Gastroesophageal sphincter (tissue), 4 donors: ENCODE measurements around the gene FBXW8. TPM values are rescaled to one million over a fixed set of nuclear protein-coding genes. Genes with fewer than 3 reads are reported as not detected.
A peak's percentile ranks its signal among the peaks of the same experiment; 100 is the strongest.

ENCODE experiments used
- ATAC-seq: fragments of 150-250 bp; one replicate; pipeline ENCODE4 v1.9.1; 2016; ENCODE audit warnings: mild to moderate bottlenecking, moderate library complexity
- H3K27ac ChIP-seq, 4 donors: fragments of 200-600 bp; sonication (generic) in 3 of 4; 1 replicate in 3 of 4; 2 replicates in 1 of 4; pipeline ENCODE4 v1.5.1; 2016 to 2019
- H3K27me3 ChIP-seq: fragments of 200-600 bp; sonication (generic); one replicate; pipeline ENCODE4 v1.5.1; 2019
- H3K36me3 ChIP-seq, 2 donors: fragments of 200-600 bp; sonication (generic); one replicate each; pipeline ENCODE4 v1.5.1; 2019; ENCODE audit warnings: control low read depth in 1 of 2
- H3K4me1 ChIP-seq, 3 donors: fragments of 200-600 bp; sonication (generic); 1 replicate in 2 of 3; 2 replicates in 1 of 3; pipeline ENCODE4 v1.5.1; 2016 to 2019; ENCODE audit warnings: control low read depth in 2 of 3
- H3K4me3 ChIP-seq, 2 donors: fragments of 200-600 bp; sonication (generic); one replicate each; pipeline ENCODE4 v1.5.1; 2019; ENCODE audit warnings: mild to moderate bottlenecking in 1 of 2, moderate library complexity in 1 of 2
- H3K9me3 ChIP-seq, 3 donors: fragments of 200-600 bp; sonication (generic); one replicate each; pipeline ENCODE4 v1.5.1; 2017 to 2019; ENCODE audit warnings: control low read depth in 2 of 3
- CTCF ChIP-seq, 4 experiments: fragments of 200-600 bp in 2 of 4; fragments of 450-650 bp in 2 of 4; sonication (generic) in 1 of 4; IDR thresholded peaks; one replicate each; pipeline ENCODE4 v1.5.1; 2017 to 2019; ENCODE audit warnings: antibody characterized with exemption in 4 of 4, mild to moderate bottlenecking in 2 of 4, moderate library complexity in 2 of 4
- EP300 ChIP-seq: sonication (generic); formaldehyde crosslinking; IDR thresholded peaks from one replicate; pipeline ENCODE4 v1.6.1; 2017; ENCODE audit warnings: antibody characterized with exemption, mild to moderate bottlenecking
- POLR2A ChIP-seq, 2 donors: fragments of 450-650 bp; IDR thresholded peaks; one replicate each; pipeline ENCODE4 v1.6.1; 2017; ENCODE audit warnings: antibody characterized with exemption in 2 of 2, mild to moderate bottlenecking in 2 of 2, moderate library complexity in 1 of 2
- POLR2AphosphoS5 ChIP-seq: sonication (generic); formaldehyde crosslinking; IDR thresholded peaks from one replicate; pipeline ENCODE4 v1.6.1; 2017; ENCODE audit warnings: antibody characterized with exemption
- WGBS, 2 donors: methylation state at CpG; one replicate each; pipeline ENCODE4 v1.1.5; 2018; ENCODE audit warnings: low coverage in 1 of 2; 5-methylcytosine and 5-hydroxymethylcytosine counted together
- total RNA-seq, 4 donors: library from RNA; depleted of rRNA; stranded (reverse); fragments of >200 nt; gene quantifications; one replicate each; pipeline ENCODE4 v1.1.0, GENCODE V29; 2016

The FBXW8 gene
- total RNA-seq, 4 donors from 2014 or later: 10.1 to 17.9 (median 13.7) TPM

GRCh38 chr12:116878567-116879508 is 31.9 kb upstream of the FBXW8 start:
- Histone ChIP-seq H3K36me3 (no peaks in the 10 kb centered on the region), H3K27me3 (peaks cover 100% of the 10 kb centered on the region), H3K27ac (no peak overlapping the region), H3K4me3 (peak overlapping the region in 1 of 2 donors; percentile 29), H3K4me1 (peaks cover 0 to 45% (median 23%) of the 10 kb centered on the region in 3 donors), H3K9me3 (peaks cover 0 to 13% (median 0%) of the 10 kb centered on the region in 3 donors)
- no peak for ATAC-seq
- TF ChIP-seq CTCF (IDR thresholded peaks at IDR 0.05) (no peak), POLR2A (IDR thresholded peaks at IDR 0.05) (no peak), EP300 (no peak), POLR2AphosphoS5 (no peak)
- WGBS, 2 donors: 0 to 7% methylated on average over 20 to 30 of the region's 55 CpGs

- H3K27ac ChIP-seq: no peak overlapping the region
- WGBS, 2 donors: 20% methylated on average over 4 of the region's 52 CpGs; no CpG with 5 or more reads in 1 of the 2 donors
- peaks cover 100% of the 10 kb centered on the region for H3K27me3 ChIP-seq
- no peak for ATAC-seq
- H3K9me3 ChIP-seq: peaks cover 0 to 5% (median 0%) of the 10 kb centered on the region in 3 donors
- TF ChIP-seq POLR2A (IDR thresholded peaks at IDR 0.05): no peak
- no peak for TF ChIP-seq EP300
- TF ChIP-seq CTCF (IDR thresholded peaks at IDR 0.05): no peak
- no peak for TF ChIP-seq POLR2AphosphoS5
- H3K4me1 ChIP-seq: peaks cover 0 to 45% (median 23%) of the 10 kb centered on the region in 3 donors
- no peaks in the 10 kb centered on the region for H3K36me3 ChIP-seq
- H3K4me3 ChIP-seq: peak overlapping the region in 1 of 2 donors; percentile 29
These were observed 31.1 kb upstream of the FBXW8 start for GRCh38 chr12:116879509-116880212.

GRCh38 chr12:116880213-116880816 is 30.4 kb upstream of the FBXW8 start:
- Histone ChIP-seq H3K27me3 (peaks cover 97% of the 10 kb centered on the region), H3K4me3 (peak overlapping the region in 1 of 2 donors; percentile 49), H3K4me1 (peaks cover 0 to 45% (median 23%) of the 10 kb centered on the region in 3 donors), H3K27ac (no peak overlapping the region), H3K36me3 (no peaks in the 10 kb centered on the region), H3K9me3 (no peaks in the 10 kb centered on the region)
- WGBS, 2 donors: 2 to 3% methylated on average over 10 to 14 of the region's 21 CpGs
- no peak for TF ChIP-seq EP300
- no peak for ATAC-seq

GRCh38 chr12:116880817-116881324 is 29.9 kb upstream of the FBXW8 start:
- Histone ChIP-seq H3K36me3 (no peaks in the 10 kb centered on the region), H3K4me3 (peak overlapping the region in 1 of 2 donors; percentile 49), H3K27ac (no peak overlapping the region), H3K27me3 (peaks cover 95% of the 10 kb centered on the region), H3K4me1 (peaks cover 0 to 45% (median 23%) of the 10 kb centered on the region in 3 donors), H3K9me3 (no peaks in the 10 kb centered on the region)
- TF ChIP-seq CTCF (IDR thresholded peaks at IDR 0.05) (peak in 2 of 4 experiments; percentile 5 to 26), POLR2AphosphoS5 (no peak)
- ATAC-seq: peak; percentile 58
- 3 to 17% methylated on average over 1 to 14 of the region's 65 CpGs for WGBS, 2 donors

GRCh38 chr12:116881325-116881876 is 29.3 kb upstream of the FBXW8 start, which contains the start of gene HRK:
TSS of gene HRK (minus strand) at chr12:116881441. CDS start at chr12:116881307, 134 bp downstream.
- Histone ChIP-seq H3K9me3 (no peaks in the 10 kb centered on the region), H3K4me3 (peak within 1 kb of the TSS in 1 of 2 donors; percentile 49), H3K27me3 (peaks cover 95% of the 10 kb centered on the region), H3K4me1 (peaks cover 0 to 45% (median 23%) of the 10 kb centered on the region in 3 donors), H3K27ac (no peak within 1 kb of the TSS), H3K36me3 (no peaks in the 10 kb centered on the region)
- peak; percentile 22 for ATAC-seq
- no peak for TF ChIP-seq EP300
- TF ChIP-seq POLR2A (IDR thresholded peaks at IDR 0.05): no peak
- no peak for TF ChIP-seq POLR2AphosphoS5
- TF ChIP-seq CTCF (IDR thresholded peaks at IDR 0.05): no peak
- 0% methylated on average over 11 of the region's 49 CpGs; no CpG with 5 or more reads in 1 of the 2 donors for WGBS, 2 donors
